IMR-90 (cell line): ENCODE measurements around the gene DSCAML1. TPM values are rescaled to one million over a fixed set of nuclear protein-coding genes. Genes with fewer than 3 reads are reported as not detected.

Experiments
- ATAC-seq: fragments of 200-7000 bp; cut with Tn5 transposase; 2 replicates; pipeline ENCODE4 v1.9.1; 2020; ENCODE audit warnings: low read depth, mild to moderate bottlenecking, moderate library complexity
- BruUV-seq: library from RNA; stranded (reverse); fragments of 400-500 nt; replicated peaks from 2 replicates; lab custom pipeline; 2021; lab: Mats Ljungman, UMichigan
- CTCF ChIA-PET: fragments of 300-600 bp; formaldehyde crosslinking; extraction: SDS; loops from one replicate; lab custom pipeline; 2021; ENCODE audit warnings: antibody characterized with exemption; lab: Yijun Ruan, JAX
- POLR2A ChIA-PET: fragments of 300-600 bp; sonication (Branson Sonifier 250); formaldehyde crosslinking; loops from one replicate; lab custom pipeline; 2022; ENCODE audit warnings: antibody characterized with exemption; ENCODE audit not compliant: unreplicated experiment; lab: Charles Lee
- DNase-seq: peaks from one replicate; pipeline ENCODE4 v3.0.0; 2013
- H2AFZ ChIP-seq: replicated peaks from 2 replicates; pipeline ENCODE3; 2013; ENCODE audit warnings: low read length, mild to moderate bottlenecking; ENCODE audit not compliant: poor library complexity
- H2AK5ac ChIP-seq: 2 replicates; pipeline ENCODE4 v1.6.1; 2013; ENCODE audit warnings: low read depth, low read length, inconsistent platforms
- H2AK9ac ChIP-seq: replicated peaks from 2 replicates; pipeline ENCODE3; 2013; ENCODE audit warnings: mild to moderate bottlenecking, low read depth, low read length, moderate library complexity; ENCODE audit not compliant: poor library complexity
- H2BK120ac ChIP-seq: 2 replicates; pipeline ENCODE4 v1.6.1; 2013; ENCODE audit warnings: low read depth, low read length, inconsistent platforms
- H2BK15ac ChIP-seq: 3 replicates; pipeline ENCODE4 v1.6.1; 2013; ENCODE audit warnings: low read depth, low read length, inconsistent platforms
- H2BK20ac ChIP-seq: 2 replicates; pipeline ENCODE4 v1.6.1; 2013; ENCODE audit warnings: low read depth, mild to moderate bottlenecking, inconsistent platforms, low read length, moderate library complexity
- H2BK5ac ChIP-seq: 2 replicates; pipeline ENCODE4 v1.6.1; 2013; ENCODE audit warnings: mild to moderate bottlenecking, low read depth, low read length, inconsistent platforms; ENCODE audit not compliant: poor library complexity, severe bottlenecking
- H3K14ac ChIP-seq: replicated peaks from 2 replicates; pipeline ENCODE4 v1.6.1; 2013; ENCODE audit warnings: low read depth, low read length, inconsistent platforms
- H3K18ac ChIP-seq: 2 replicates; pipeline ENCODE4 v1.6.1; 2013; ENCODE audit warnings: low read depth, low read length, control low read depth
- H3K23ac ChIP-seq: 2 replicates; pipeline ENCODE4 v1.6.1; 2013; ENCODE audit warnings: low read depth, low read length, inconsistent platforms
- H3K27ac ChIP-seq: 2 replicates; pipeline ENCODE4 v1.5.1; 2013; ENCODE audit warnings: mild to moderate bottlenecking, control low read depth, low read length; ENCODE audit not compliant: insufficient read depth
- H3K27me3 ChIP-seq: 2 replicates; pipeline ENCODE4 v1.6.1; 2013; ENCODE audit warnings: low read length; ENCODE audit not compliant: control insufficient read depth, insufficient read depth
- H3K36me3 ChIP-seq: 2 replicates; pipeline ENCODE4 v1.6.1; 2013; ENCODE audit warnings: low read length, mixed read lengths; ENCODE audit not compliant: control insufficient read depth, insufficient read depth
- H3K4ac ChIP-seq: 2 replicates; pipeline ENCODE4 v1.6.1; 2013; ENCODE audit warnings: low read depth, low read length, inconsistent platforms
- H3K4me1 ChIP-seq: 2 replicates; pipeline ENCODE4 v1.6.1; 2013; ENCODE audit warnings: low read length, mixed read lengths; ENCODE audit not compliant: control insufficient read depth, insufficient read depth
- H3K4me2 ChIP-seq: 2 replicates; pipeline ENCODE4 v1.6.1; 2013; ENCODE audit warnings: low read depth, mild to moderate bottlenecking, control low read depth, low read length, moderate library complexity
- H3K4me3 ChIP-seq: 2 replicates; pipeline ENCODE4 v1.5.1; 2013; ENCODE audit warnings: low read depth, mild to moderate bottlenecking, control low read depth, low read length, moderate library complexity; ENCODE audit not compliant: insufficient read depth
- H3K56ac ChIP-seq: 2 replicates; pipeline ENCODE4 v1.6.1; 2013; ENCODE audit warnings: low read length, inconsistent platforms; ENCODE audit not compliant: insufficient read depth; ENCODE audit errors: extremely low read depth
- H3K79me1 ChIP-seq, 2 experiments: 2 replicates each; pipeline ENCODE4 v1.6.1; 2013; ENCODE audit warnings: low read length in 2 of 2, inconsistent platforms in 1 of 2, low read depth in 1 of 2
- H3K9ac ChIP-seq: 2 replicates; pipeline ENCODE4 v1.6.1; 2013; ENCODE audit warnings: low read depth, low read length, control low read depth
- H3K9me1 ChIP-seq: 2 replicates; pipeline ENCODE4 v1.6.1; 2013; ENCODE audit warnings: low read length, inconsistent platforms; ENCODE audit not compliant: insufficient read depth
- H3K9me3 ChIP-seq: 2 replicates; pipeline ENCODE4 v1.6.1; 2013; ENCODE audit warnings: low read length; ENCODE audit not compliant: control insufficient read depth, insufficient read depth
- H4K20me1 ChIP-seq: 2 replicates; pipeline ENCODE4 v1.6.1; 2013; ENCODE audit warnings: low read length, inconsistent platforms; ENCODE audit not compliant: insufficient read depth
- H4K5ac ChIP-seq: 2 replicates; pipeline ENCODE4 v1.6.1; 2013; ENCODE audit warnings: mild to moderate bottlenecking, low read depth, low read length, control low read depth
- H4K8ac ChIP-seq, 2 experiments: 2 replicates each; pipeline ENCODE4 v1.6.1; 2013; ENCODE audit warnings: low read depth in 2 of 2, low read length in 2 of 2, control low read depth in 1 of 2, inconsistent platforms in 1 of 2
- H4K91ac ChIP-seq: 2 replicates; pipeline ENCODE4 v1.6.1; 2013; ENCODE audit warnings: low read depth, low read length, inconsistent platforms; ENCODE audit not compliant: insufficient read depth
- BHLHE40 ChIP-seq: fragments of 150-350 bp; IDR thresholded peaks from 2 replicates; pipeline ENCODE4 v1.6.1; 2016; ENCODE audit warnings: mild to moderate bottlenecking, low read depth, low read length
- FOS ChIP-seq: fragments of 150-350 bp; IDR thresholded peaks from 2 replicates; pipeline ENCODE4 v1.6.1; 2016; ENCODE audit warnings: low read depth, low read length
- MAFK ChIP-seq: IDR thresholded peaks from 2 replicates; pipeline ENCODE4 v1.6.1; 2012; ENCODE audit warnings: low read depth, low read length, improper control_type of control experiment
- MAZ ChIP-seq: IDR thresholded peaks from 2 replicates; pipeline ENCODE4 v1.6.1; 2012; ENCODE audit warnings: low read depth, mild to moderate bottlenecking, low read length, improper control_type of control experiment, moderate library complexity, borderline replicate concordance
- NFE2L2 ChIP-seq: fragments of 150-350 bp; IDR thresholded peaks from 2 replicates; pipeline ENCODE4 v1.6.1; 2016; ENCODE audit warnings: low read depth, mild to moderate bottlenecking, low read length
- RCOR1 ChIP-seq: IDR thresholded peaks from 2 replicates; pipeline ENCODE4 v1.6.1; 2012; ENCODE audit warnings: mild to moderate bottlenecking, low read length, improper control_type of control experiment; ENCODE audit not compliant: insufficient replicate concordance
- USF2 ChIP-seq: fragments of 150-350 bp; IDR thresholded peaks from 2 replicates; pipeline ENCODE4 v1.6.1; 2017; ENCODE audit warnings: mild to moderate bottlenecking, antibody characterized with exemption, low read length, low read depth
- WGBS, 2 experiments: methylation state at CpG; one replicate each; pipeline versions ENCODE4 v1.1.5 to v1.1.7; 2013; ENCODE audit warnings: missing lambda C conversion rate in 2 of 2; ENCODE audit not compliant: insufficient read length in 1 of 2; ENCODE audit errors: extremely low coverage in 2 of 2; 5-methylcytosine and 5-hydroxymethylcytosine counted together
- dilution Hi-C: fragments of 300-500 bp; cut with HindIII; formaldehyde crosslinking; loops from one replicate; pipeline ENCODE4 v1.14.3; 2018; ENCODE audit warnings: low sequenced_read_pairs; ENCODE audit not compliant: unreplicated experiment
- in situ Hi-C: fragments of 300-500 bp; cut with MboI; formaldehyde crosslinking; loops from 3 replicates; pipeline ENCODE4 v1.14.3; 2019; ENCODE audit warnings: low sequenced_read_pairs, inconsistent platforms, mixed read lengths
- intact Hi-C: fragments of 100-400 bp; cut with micrococcal nuclease; formaldehyde crosslinking; loops from 2 replicates; pipeline ENCODE4 v1.10.0; 2022
- polyA plus RNA-seq, 3 experiments: library from polyadenylated mRNA; depleted of rRNA; stranded (reverse); fragments of >200 nt; gene quantifications; 2 replicates each; pipeline ENCODE4 v1.2.3, GENCODE V29; 2012; ENCODE audit warnings: low replicate concordance in 1 of 3
- total RNA-seq: library from RNA; depleted of rRNA; stranded (reverse); fragments of >200 nt; gene quantifications from 2 replicates; pipeline ENCODE4 v1.2.3, GENCODE V29; 2012

DSCAML1 gene
- total and polyA plus RNA-seq, 2 of the 4 experiments (the other 2 are of a cell fraction): not detected

- Histone ChIP-seq H3K4me3 (no peak overlapping the region), H2AK9ac (no peak overlapping the region), H3K4me1 (no peaks in the 10 kb centered on the region), H2AFZ (no peak overlapping the region), H4K91ac (no peak overlapping the region), H3K4me2 (no peak overlapping the region), H3K9me1 (no peaks in the 10 kb centered on the region), H3K23ac (no peak overlapping the region), H4K20me1 (no peaks in the 10 kb centered on the region), H2BK120ac (no peak overlapping the region), H3K79me1 (no peaks in the 10 kb centered on the region), H3K4ac (no peak overlapping the region), H3K9me3 (no peaks in the 10 kb centered on the region), H3K56ac (no peak overlapping the region), H3K27ac (no peak overlapping the region), H4K8ac (no peak overlapping the region), H2BK15ac (no peak overlapping the region), H2BK20ac (no peak overlapping the region), H3K27me3 (no peaks in the 10 kb centered on the region; the same call in 1 of the 2 replicates), H4K5ac (no peak overlapping the region), H3K9ac (no peak overlapping the region), H2AK5ac (no peak overlapping the region), H3K14ac (no peak overlapping the region), H2BK5ac (no peak overlapping the region), H3K18ac (no peak overlapping the region), H3K36me3 (no peaks in the 10 kb centered on the region)
- no TSS peak for BruUV-seq
- WGBS, 2 experiments: no CpG with 5 or more reads among the region's 2 CpGs
- intact Hi-C loops (no loop called here), in situ Hi-C loops (no loop called here), dilution Hi-C loops (no loop called here)
- ChIA-PET POLR2A (no interaction called here), CTCF (no interaction called here)
- ATAC-seq (no peak), DNase-seq (no peak)
- no peak for TF ChIP-seq MAZ
- TF ChIP-seq NFE2L2: no peak
- TF ChIP-seq RCOR1: no peak
- TF ChIP-seq USF2: no peak
- no peak for TF ChIP-seq FOS
- no peak for TF ChIP-seq BHLHE40
- TF ChIP-seq MAFK: no peak
Observed at GRCh38 chr11:117731722-117732290, 65.2 kb downstream of the DSCAML1 start.
